ENCODE measurements around the gene PHF21A.

DNA sequence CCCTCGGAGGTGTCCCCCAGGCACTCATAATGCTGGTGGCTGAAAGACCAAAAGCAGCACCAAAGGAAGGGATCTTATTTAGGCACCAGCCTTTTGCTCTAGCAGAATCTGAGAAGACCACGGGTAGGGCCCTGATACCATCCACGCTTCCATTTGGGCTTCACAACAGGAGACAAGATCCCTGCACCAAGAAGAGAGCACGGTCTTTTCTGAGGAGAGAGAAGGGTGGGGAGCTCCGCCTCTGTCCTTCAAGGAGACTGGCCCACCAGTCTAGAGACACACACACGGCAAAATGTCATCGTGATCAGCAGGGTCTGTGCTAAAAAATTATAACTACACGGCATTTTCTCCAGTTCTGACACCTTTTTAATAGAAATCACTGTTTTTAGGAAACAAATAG lies 189.0 kb downstream of the PHF21A start:
- TF ChIP-seq POLR2A (IDR thresholded peaks at IDR 0.05; ENCODE audit: low read depth, low read length) = no peak
- TF ChIP-seq MYC (IDR thresholded peaks at IDR 0.05; ENCODE audit: low read depth, low read length) = no peak
- TF ChIP-seq EZH2 (IDR thresholded peaks at IDR 0.05; ENCODE audit: borderline replicate concordance, low read depth, low read length, severe bottlenecking) = no peak
- TF ChIP-seq, protein P1, sequence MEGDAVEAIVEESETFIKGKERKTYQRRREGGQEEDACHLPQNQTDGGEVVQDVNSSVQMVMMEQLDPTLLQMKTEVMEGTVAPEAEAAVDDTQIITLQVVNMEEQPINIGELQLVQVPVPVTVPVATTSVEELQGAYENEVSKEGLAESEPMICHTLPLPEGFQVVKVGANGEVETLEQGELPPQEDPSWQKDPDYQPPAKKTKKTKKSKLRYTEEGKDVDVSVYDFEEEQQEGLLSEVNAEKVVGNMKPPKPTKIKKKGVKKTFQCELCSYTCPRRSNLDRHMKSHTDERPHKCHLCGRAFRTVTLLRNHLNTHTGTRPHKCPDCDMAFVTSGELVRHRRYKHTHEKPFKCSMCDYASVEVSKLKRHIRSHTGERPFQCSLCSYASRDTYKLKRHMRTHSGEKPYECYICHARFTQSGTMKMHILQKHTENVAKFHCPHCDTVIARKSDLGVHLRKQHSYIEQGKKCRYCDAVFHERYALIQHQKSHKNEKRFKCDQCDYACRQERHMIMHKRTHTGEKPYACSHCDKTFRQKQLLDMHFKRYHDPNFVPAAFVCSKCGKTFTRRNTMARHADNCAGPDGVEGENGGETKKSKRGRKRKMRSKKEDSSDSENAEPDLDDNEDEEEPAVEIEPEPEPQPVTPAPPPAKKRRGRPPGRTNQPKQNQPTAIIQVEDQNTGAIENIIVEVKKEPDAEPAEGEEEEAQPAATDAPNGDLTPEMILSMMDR (IDR thresholded peaks at IDR 0.05; ENCODE audit: extremely low read depth in 1 of 2, insufficient read depth in 1 of 2, low read depth in 1 of 2, low read length in 2 of 2) = no peak
- TF ChIP-seq MAX (IDR thresholded peaks at IDR 0.05; ENCODE audit: insufficient read depth, insufficient read length) = no peak
- TF ChIP-seq POLR2AphosphoS5 (IDR thresholded peaks at IDR 0.05; ENCODE audit: insufficient read depth, low read depth, low read length) = no peak

All from endothelial cell of umbilical vein (primary cell).